GM18870 (cell line): ENCODE data around the gene ROR1.
"Not testable (repeated sequence)": the region's sequence is repeated elsewhere in the genome, so short reads cannot be mapped to it uniquely, and the experiment has no call there.

ENCODE experiments used
- ATAC-seq: cut with Tn5 transposase; IDR thresholded peaks from one replicate; pipeline ENCODE4 v1.9.1; 2021; ENCODE audit warnings: moderate library complexity; ENCODE audit not compliant: unreplicated experiment

ROR1 gene

GRCh38 chr1:64195081-64195395 lies 421.2 kb downstream of the ROR1 start:
- no peak for ATAC-seq

DNA sequence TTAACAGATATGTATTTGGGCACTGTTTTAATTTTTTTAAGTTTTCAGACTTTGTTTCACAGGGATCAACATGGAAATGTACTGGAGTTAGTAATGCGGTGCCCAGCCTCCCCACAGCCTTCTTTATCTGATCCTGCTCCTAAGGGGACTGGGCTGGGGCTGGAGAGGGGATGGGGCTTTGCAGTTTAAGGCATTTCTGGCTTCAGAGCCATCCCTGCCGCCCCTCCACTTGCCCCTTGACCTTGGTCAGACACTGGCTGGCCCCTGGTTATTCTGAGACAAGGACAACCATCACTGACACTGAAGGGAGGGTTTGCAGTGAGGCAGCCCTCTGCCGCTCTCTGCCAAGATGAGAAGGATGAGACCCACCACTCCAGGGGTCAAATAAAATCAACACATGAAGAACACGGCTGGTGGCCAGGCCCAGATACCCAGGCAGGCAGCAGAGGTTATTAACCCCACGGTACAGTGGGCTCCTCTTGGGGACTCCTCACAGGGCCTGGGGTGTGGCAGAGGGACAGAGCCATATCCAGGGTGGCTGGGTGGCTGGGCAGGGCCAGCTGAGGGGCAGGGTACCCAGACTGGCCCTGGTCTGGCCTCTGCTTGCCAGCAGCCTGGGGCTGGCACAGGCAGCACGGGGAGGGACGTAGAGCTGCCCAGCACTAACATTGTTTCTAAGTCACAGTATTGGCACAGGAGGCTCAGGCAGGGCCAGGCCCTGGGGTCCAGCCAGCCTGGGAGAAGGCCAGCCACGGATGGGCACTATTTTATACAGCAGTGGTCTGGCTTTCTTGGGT lies 422.5 kb downstream of the ROR1 start:
- no peak for ATAC-seq

- ATAC-seq = no peak
Measured at GRCh38 chr1:64197076-64197475, 423.3 kb downstream of the ROR1 start.

DNA sequence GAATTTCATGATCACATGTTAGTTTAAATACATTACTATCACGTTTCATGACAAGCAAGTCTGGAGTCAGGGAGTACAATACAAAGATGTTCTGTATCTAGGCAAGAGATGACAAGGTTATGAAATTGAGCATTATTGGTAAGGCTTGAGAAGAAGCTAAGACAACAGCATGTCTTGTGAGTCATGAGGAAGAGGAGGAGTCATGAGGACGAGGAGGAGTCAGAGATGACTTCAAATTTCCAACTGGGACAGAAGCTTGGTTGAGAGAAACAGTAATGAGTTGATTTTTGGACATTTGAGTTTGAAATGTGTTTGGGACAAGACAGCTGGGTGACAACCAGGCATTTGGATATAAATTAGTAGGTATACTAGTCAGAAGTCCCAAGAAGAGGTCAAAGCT lies 425.3 kb downstream of the ROR1 start:
- no peak for ATAC-seq

DNA sequence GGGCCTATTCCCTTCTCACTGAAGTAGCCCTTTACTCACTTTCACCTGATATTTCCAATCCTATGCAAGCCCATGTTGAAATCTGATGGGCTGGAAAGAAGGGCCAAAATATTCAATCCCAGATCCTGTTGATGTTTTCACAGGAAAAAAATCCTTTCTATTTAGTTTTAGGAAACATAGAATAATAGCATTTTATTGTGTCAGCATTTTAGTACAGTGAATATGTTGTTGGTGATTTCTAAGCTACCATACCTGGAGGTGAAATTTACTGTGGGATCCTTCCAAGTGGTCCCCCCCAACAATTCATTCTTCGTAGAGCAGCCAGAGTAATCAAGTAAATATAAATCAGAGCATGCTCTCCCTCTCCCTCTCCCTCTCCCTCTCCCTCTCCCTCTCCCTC lies 426.2 kb downstream of the ROR1 start:
- ATAC-seq = no peak

- no peak for ATAC-seq
Measured at GRCh38 chr1:64203420-64203819, 429.6 kb downstream of the ROR1 start, which contains the start of gene UBE2U. TSS of gene UBE2U (plus strand) at chr1:64203623. CDS start at chr1:64204051, 428 bp downstream.

DNA sequence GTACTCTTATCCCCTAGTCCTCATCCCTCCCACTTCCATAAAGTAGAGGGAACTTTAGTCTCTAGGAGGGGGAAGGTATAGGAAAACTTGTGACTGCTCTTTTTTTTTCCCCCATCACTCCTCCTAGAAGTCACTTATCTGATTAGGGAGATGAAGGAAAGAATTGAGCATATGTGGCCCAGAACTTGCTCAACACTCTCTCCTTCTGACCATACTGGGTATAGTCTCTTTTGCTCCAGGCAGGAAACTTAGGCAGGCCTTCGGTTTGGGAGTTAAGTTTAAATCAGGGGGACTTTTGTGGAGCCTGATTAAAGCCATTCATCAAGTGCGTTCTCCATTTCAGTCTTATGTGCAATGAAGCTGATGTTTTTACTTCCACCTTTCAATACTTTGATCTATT lies 435.4 kb downstream of the ROR1 start:
- ATAC-seq = no peak

DNA sequence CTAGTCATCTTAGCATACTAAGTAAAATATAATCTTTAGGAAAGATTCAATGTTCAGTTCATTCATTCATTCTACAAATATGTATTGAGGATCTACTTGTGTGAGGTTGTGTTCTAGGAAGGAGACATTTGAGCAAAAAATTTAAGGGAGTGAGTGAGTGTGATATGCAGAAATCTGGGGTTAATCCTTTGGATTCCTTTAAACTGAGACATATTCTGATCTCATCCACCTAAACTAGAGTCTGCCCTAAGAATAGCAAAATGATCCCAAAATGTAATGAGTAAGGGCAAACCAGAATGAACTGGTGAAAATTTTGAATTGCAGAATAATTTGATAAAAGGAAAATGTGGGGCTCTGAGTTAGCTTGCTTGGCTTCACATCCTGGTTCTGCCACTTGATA lies 438.2 kb downstream of the ROR1 start:
- ATAC-seq = no peak

DNA sequence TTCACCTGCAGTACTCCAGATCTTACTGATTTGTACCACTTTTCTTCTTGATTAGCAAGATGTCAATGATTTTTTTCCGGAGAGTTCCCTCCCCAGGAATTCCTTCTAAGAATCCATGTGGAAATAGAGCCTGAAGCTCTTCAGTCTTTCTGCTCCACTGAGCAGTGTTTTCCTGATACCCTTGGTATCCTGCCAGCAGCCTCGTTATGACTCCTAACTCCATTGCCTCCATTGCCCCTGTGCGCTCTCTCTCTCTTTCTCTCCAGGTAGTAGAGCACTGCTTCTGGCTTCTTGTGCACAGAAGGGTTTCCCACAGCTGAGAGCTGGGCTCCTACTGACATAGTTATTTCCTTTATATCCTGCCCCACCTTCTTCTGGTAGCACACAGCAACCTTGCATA lies 441.8 kb downstream of the ROR1 start:
- no peak for ATAC-seq

- ATAC-seq = no peak
Measured at GRCh38 chr1:64220241-64220640, 446.4 kb downstream of the ROR1 start.

DNA sequence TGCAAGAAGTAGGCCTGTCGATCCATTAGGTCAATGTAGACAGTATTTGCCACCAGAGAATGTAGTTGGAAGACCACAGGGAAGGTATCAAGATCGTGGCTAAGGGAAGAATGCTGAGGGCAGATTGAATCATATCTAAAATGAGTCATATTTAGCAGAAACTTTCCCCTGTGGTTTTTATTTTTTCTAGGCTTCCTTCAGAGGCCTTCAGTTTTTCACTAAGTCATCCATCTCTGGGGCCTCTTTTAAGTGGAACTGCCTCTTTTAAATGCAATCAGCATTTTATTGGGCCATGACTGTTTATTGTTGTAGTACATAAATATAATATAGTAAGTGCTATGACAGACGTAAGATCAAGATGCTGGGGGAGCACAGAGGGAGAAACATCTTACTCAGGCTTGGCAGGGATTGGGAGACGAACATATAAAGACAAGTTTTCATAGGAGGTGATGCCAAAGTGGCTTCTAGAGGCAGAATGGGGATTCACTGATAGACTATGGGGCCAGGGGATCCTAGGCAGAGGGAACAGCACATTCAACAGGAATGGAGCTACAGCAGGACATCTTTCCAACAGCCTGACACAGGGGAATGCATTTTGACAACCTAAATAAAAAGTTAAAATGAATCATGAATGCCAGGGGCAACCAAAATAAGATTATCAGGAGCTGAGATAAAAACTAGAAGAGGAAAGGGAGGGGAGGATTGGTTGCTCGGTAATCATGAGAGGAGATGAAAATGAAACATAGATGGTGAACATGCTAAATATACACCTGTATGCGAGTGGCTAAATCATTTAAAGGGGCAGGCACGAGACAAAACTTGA lies 449.7 kb downstream of the ROR1 start:
- ATAC-seq = peak; percentile 73

- not testable (repeated sequence) for ATAC-seq
Measured at GRCh38 chr1:64224236-64224635, 450.4 kb downstream of the ROR1 start.

- ATAC-seq = no peak
Measured at GRCh38 chr1:64228167-64228957, 454.5 kb downstream of the ROR1 start.

- no peak for ATAC-seq
Measured at GRCh38 chr1:64229307-64229706, 455.5 kb downstream of the ROR1 start.
